Measurements from ENCODE around the gene TRIM54.
A peak's percentile ranks its signal among the peaks of the same experiment; 100 is the strongest.

- TF ChIP-seq CTCF (IDR thresholded peaks at IDR 0.05 in 2 of 3, conservative IDR thresholded peaks at IDR 0.05 in 1 of 3; ENCODE audit: borderline replicate concordance in 1 of 3, insufficient read depth in 1 of 3, low read depth in 2 of 3, low read length in 2 of 3) (peak; percentile 91 to 95 (median 94)), EGR1 (IDR thresholded peaks at IDR 0.05; ENCODE audit: low read depth) (no peak), POLR2A (IDR thresholded peaks at IDR 0.05; ENCODE audit: borderline replicate concordance, extremely low read depth, insufficient read depth, insufficient read length) (no peak), SP1 (IDR thresholded peaks at IDR 0.05; ENCODE audit: low read depth) (no peak), POLR2AphosphoS5 (IDR thresholded peaks at IDR 0.05; ENCODE audit: low read depth, low read length) (no peak), EZH2phosphoT487 (IDR thresholded peaks at IDR 0.05; ENCODE audit: borderline replicate concordance) (no peak), RAD21 (IDR thresholded peaks at IDR 0.05; ENCODE audit: low read depth) (peak; percentile 95), EZH2 (IDR thresholded peaks at IDR 0.05) (no peak), CEBPB (IDR thresholded peaks at IDR 0.05; ENCODE audit: low read depth) (no peak), YY1 (IDR thresholded peaks at IDR 0.05; ENCODE audit: extremely low read depth, insufficient replicate concordance, low read depth, low read length) (no peak), MAX (IDR thresholded peaks at IDR 0.05) (peak; percentile 54; the same call in 1 of the 2 replicates), JUND (IDR thresholded peaks at IDR 0.05) (no peak)
These were observed 32.2 kb upstream of the TRIM54 start for GRCh38 chr2:27249891-27250651.

All from HCT116 (cell line).